Brain microvascular endothelial cell (primary cell): ENCODE measurements around the gene NDST3.

ENCODE experiments used
- DNase-seq: peaks from one replicate; pipeline ENCODE4 v3.0.0-alpha.2; 2020
- H3K27ac ChIP-seq: fragments of 250-450 bp; sonication (Bioruptor Pico); 2 replicates; pipeline ENCODE4 v1.5.1; 2020; ENCODE audit warnings: mild to moderate bottlenecking, moderate library complexity
- H3K27me3 ChIP-seq: fragments of 250-450 bp; sonication (Bioruptor Pico); replicated peaks from 2 replicates; pipeline ENCODE4 v1.5.1; 2020; ENCODE audit warnings: mild to moderate bottlenecking
- H3K36me3 ChIP-seq: fragments of 250-450 bp; sonication (Bioruptor Pico); replicated peaks from 2 replicates; pipeline ENCODE4 v1.5.1; 2020; ENCODE audit warnings: mild to moderate bottlenecking
- H3K4me3 ChIP-seq: 2 replicates; pipeline ENCODE4 v1.5.1; 2011; ENCODE audit warnings: low read depth, mild to moderate bottlenecking, control low read depth, low read length, moderate library complexity
- in situ Hi-C: cut with HindIII; loops from 2 replicates; pipeline ENCODE4 v1.10.0; 2017; ENCODE audit warnings: low sequenced_read_pairs, low pct_ligation_motif_present
- TF ChIP-seq, protein P1 (sequence below): IDR thresholded peaks from 2 replicates; pipeline ENCODE4 v1.5.1; 2011; ENCODE audit warnings: low read depth, mild to moderate bottlenecking, moderate library complexity, low read length, control low read depth, inconsistent platforms; ENCODE audit errors: missing control alignments

Gene NDST3

DNA sequence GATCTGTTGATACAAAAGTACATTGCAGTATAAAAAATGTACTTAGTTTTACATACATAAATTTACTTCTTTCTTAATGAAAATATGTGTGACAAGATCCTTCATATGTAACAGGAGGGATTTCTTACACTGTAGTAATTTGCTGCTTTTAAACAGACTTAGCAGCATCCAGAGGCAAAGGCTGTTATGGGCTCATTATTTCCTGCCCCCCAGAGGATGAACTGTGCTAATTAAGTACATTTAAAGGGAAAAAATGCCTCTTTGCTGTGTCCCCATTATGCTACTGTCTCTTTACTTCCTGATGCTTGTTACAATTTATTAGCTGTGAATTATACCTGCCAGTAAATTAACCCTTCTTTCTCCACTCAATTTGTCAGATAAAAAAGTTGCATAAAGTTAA lies 47.1 kb downstream of the NDST3 start:
- H3K4me3 ChIP-seq, result no peak overlapping the region
- no peak for DNase-seq
- H3K36me3 ChIP-seq, result no peaks in the 10 kb centered on the region
- in situ Hi-C loops, result no loop called here
- no peak overlapping the region for H3K27ac ChIP-seq
- TF ChIP-seq, protein P1, sequence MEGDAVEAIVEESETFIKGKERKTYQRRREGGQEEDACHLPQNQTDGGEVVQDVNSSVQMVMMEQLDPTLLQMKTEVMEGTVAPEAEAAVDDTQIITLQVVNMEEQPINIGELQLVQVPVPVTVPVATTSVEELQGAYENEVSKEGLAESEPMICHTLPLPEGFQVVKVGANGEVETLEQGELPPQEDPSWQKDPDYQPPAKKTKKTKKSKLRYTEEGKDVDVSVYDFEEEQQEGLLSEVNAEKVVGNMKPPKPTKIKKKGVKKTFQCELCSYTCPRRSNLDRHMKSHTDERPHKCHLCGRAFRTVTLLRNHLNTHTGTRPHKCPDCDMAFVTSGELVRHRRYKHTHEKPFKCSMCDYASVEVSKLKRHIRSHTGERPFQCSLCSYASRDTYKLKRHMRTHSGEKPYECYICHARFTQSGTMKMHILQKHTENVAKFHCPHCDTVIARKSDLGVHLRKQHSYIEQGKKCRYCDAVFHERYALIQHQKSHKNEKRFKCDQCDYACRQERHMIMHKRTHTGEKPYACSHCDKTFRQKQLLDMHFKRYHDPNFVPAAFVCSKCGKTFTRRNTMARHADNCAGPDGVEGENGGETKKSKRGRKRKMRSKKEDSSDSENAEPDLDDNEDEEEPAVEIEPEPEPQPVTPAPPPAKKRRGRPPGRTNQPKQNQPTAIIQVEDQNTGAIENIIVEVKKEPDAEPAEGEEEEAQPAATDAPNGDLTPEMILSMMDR, result no peak
- no peaks in the 10 kb centered on the region for H3K27me3 ChIP-seq

- no peaks in the 10 kb centered on the region for H3K36me3 ChIP-seq
- H3K27ac ChIP-seq, result no peak overlapping the region
- H3K4me3 ChIP-seq, result no peak overlapping the region
- H3K27me3 ChIP-seq, result no peaks in the 10 kb centered on the region
- TF ChIP-seq, protein P1, result no peak
- in situ Hi-C loops, result no loop called here
- DNase-seq, result no peak
Measured at GRCh38 chr4:118082182-118082581, 47.9 kb downstream of the NDST3 start.

DNA sequence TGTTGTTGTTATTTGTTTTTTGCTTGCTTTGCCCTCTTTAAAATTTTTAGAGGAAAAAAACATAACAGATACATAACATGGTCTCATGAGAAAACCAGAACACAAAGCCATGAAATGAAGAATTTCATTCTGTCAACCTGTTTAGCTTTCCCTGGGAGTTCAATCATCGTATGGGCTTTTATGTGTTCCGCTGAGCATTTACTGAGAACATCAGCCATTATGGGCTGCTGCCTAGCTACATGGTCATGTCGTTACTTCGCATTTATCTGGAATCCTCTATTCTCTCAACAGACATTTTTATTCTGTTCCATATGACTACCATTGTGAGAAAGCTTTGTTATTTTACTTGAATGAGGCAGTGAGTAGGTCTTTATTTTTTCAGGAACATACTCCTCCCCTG lies 51.4 kb downstream of the NDST3 start:
- in situ Hi-C loops, result no loop called here
- DNase-seq, result no peak
- Histone ChIP-seq H3K27ac (no peak overlapping the region), H3K4me3 (no peak overlapping the region), H3K27me3 (no peaks in the 10 kb centered on the region), H3K36me3 (no peaks in the 10 kb centered on the region)
- TF ChIP-seq, protein P1, result no peak

GRCh38 chr4:118086344-118086743 lies 52.1 kb downstream of the NDST3 start:
- in situ Hi-C loops, result no loop called here
- TF ChIP-seq, protein P1, result no peak
- Histone ChIP-seq H3K36me3 (no peaks in the 10 kb centered on the region), H3K27me3 (no peaks in the 10 kb centered on the region), H3K27ac (no peak overlapping the region), H3K4me3 (no peak overlapping the region)
- DNase-seq, result no peak

- TF ChIP-seq, protein P1, result no peak
Measured at GRCh38 chr4:118087366-118087765, 53.1 kb downstream of the NDST3 start.

DNA sequence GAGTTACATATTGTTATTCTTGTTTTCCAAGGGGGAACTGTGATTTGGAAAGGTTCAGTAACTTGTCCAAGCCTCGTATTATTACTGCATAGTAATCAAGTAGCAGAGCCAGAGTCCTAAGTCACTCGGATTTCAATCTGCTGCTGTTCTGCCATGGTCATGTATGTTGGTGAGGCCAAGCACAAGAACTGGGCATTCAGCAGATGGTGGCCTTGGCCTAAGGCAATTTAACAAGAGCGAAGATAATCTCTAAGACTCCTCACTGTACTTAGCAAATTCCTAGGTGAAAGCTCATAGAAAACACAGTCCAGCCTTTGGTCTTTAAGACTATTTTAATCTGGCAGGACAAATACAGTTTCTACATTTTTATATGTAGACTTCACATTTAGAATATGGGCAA lies 64.8 kb downstream of the NDST3 start:
- no peak overlapping the region for H3K4me3 ChIP-seq
- in situ Hi-C loops, result no loop called here
- H3K27ac ChIP-seq, result no peak overlapping the region
- H3K36me3 ChIP-seq, result no peaks in the 10 kb centered on the region
- DNase-seq, result no peak
- TF ChIP-seq, protein P1, result no peak
- H3K27me3 ChIP-seq, result no peaks in the 10 kb centered on the region

More at GRCh38 chr4:118087366-118087765, 53.1 kb downstream of the NDST3 start:
- Histone ChIP-seq H3K36me3 (no peaks in the 10 kb centered on the region), H3K27ac (no peak overlapping the region), H3K27me3 (no peaks in the 10 kb centered on the region), H3K4me3 (no peak overlapping the region)
- in situ Hi-C loops, result no loop called here
- DNase-seq, result no peak
